Activated naive CD4-positive, alpha-beta T cell treated with anti-CD3 and anti-CD28 coated beads, Interleukin-2, amount 10 ng/mL, durations not matched to agents 7 days and 5 days (primary cell): Measurements from ENCODE around the gene KCNN1.
A peak's percentile ranks its signal among the peaks of the same experiment; 100 is the strongest.
"Not testable (repeated sequence)": the region's sequence is repeated elsewhere in the genome, so short reads cannot be mapped to it uniquely, and the experiment has no call there.

Experiments
- CTCF ChIA-PET: fragments of 350-600 bp; sonication (Branson Sonifier 250); formaldehyde crosslinking; loops from one replicate; lab custom pipeline; 2021; ENCODE audit warnings: antibody characterized with exemption; lab: Charles Lee
- DNase-seq: peaks from one replicate; pipeline ENCODE4 v3.0.0-alpha.2; 2020
- H3K27ac Mint-ChIP-seq: one replicate; pipeline ENCODE4 v1.8.0; 2021; ENCODE audit warnings: mild to moderate bottlenecking, moderate library complexity, mixed read lengths
- H3K27me3 Mint-ChIP-seq: one replicate; pipeline ENCODE4 v1.8.0; 2021; ENCODE audit warnings: mild to moderate bottlenecking, mixed read lengths
- H3K36me3 Mint-ChIP-seq: one replicate; pipeline ENCODE4 v1.8.0; 2021; ENCODE audit warnings: mixed read lengths
- H3K4me1 Mint-ChIP-seq: one replicate; pipeline ENCODE4 v1.8.0; 2021; ENCODE audit warnings: mixed read lengths
- H3K4me3 Mint-ChIP-seq: one replicate; pipeline ENCODE4 v1.8.0; 2021; ENCODE audit warnings: mild to moderate bottlenecking, moderate library complexity, mixed read lengths
- H3K9me3 Mint-ChIP-seq: one replicate; pipeline ENCODE4 v1.8.0; 2021; ENCODE audit warnings: mixed read lengths

KCNN1 gene

DNA sequence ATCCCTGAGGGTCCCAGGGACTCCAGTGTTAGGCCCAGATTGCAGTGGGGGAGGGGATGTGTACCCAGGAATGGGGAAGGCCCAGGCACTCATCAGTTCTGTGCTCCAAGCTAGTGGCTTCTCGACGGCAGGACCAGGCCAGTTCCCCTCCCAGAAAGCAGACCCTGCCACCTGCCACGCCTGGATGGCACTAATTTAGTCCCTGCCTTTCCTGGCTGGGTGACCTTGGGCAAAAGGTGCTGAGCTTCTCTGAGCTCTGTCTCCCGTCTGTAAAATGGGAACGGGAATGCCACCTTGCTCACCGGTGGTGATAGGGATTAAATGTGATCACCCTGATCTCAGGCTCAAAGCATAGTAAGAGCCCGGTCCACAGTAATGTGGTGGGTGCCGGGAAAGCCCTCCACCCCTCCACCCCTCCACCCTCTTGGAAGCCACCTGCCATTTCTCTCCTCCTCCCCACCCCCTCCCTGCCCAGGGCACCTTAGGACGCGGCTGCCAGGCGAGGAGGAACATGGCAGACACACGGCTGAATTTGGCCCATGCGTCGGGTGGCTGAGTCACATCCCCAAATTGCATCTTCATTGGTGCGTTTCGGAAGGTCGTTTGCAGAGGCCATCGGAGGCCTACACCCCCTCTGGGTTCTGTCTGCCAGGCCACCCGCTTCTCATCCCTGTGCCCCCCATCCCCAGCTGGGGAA is 2.3 kb downstream of the KCNN1 start:
- Mint-ChIP-seq H3K27ac (no peak overlapping the region), H3K4me3 (no peak overlapping the region), H3K27me3 (peaks cover 67% of the 10 kb centered on the region), H3K9me3 (no peaks in the 10 kb centered on the region), H3K36me3 (no peaks in the 10 kb centered on the region), H3K4me1 (peaks cover 4% of the 10 kb centered on the region)
- DNase-seq, result no peak
- CTCF ChIA-PET, result interaction anchor here (1.2 kb wide), 1 partner anchor 26 kb away, joined by 3 read pairs; no protein-coding TSS in a partner anchor

DNA sequence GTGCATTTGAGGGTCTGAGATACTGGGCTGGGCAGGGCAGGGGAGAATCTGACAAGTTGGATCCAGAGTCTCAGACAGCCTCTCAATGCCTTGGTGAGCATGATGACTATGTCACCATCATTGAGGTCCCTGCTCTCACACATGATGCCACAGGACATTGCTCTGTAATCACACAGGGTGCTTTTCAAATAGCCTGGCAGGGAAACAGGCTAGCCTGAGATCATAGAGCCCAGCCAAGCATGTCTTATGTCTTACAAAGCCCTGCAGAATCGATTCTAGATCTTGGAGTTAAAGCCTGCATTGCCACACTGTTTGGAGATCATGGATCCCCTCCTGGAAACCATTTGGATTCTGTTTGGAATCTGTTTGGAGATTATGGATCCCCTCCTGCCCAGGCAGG is 5.3 kb downstream of the KCNN1 start:
- no peaks in the 10 kb centered on the region for H3K4me1 Mint-ChIP-seq
- H3K36me3 Mint-ChIP-seq, result no peaks in the 10 kb centered on the region
- no peak for DNase-seq
- H3K27me3 Mint-ChIP-seq, result peaks cover 38% of the 10 kb centered on the region
- H3K9me3 Mint-ChIP-seq, result no peaks in the 10 kb centered on the region
- CTCF ChIA-PET, result no interaction called here
- H3K4me3 Mint-ChIP-seq, result no peak overlapping the region
- H3K27ac Mint-ChIP-seq, result no peak overlapping the region

DNA sequence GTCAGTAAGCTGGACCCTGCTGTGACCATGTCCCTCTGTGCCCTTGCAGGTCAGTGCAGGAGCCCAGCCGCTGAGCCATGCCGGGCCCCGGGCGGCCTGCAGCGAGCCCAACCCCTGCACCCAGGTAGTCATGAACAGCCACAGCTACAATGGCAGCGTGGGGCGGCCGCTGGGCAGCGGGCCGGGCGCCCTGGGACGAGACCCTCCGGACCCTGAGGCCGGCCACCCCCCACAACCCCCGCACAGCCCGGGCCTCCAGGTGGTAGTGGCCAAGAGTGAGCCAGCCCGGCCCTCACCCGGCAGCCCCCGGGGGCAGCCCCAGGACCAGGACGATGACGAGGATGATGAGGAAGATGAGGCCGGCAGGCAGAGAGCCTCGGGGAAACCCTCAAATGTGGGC is 6.9 kb downstream of the KCNN1 start:
- H3K4me3 Mint-ChIP-seq, result no peak overlapping the region
- CTCF ChIA-PET, result interaction anchor here (0.6 kb wide), 1 partner anchor 139 kb away, joined by 3 read pairs; no protein-coding TSS in a partner anchor
- H3K27me3 Mint-ChIP-seq, result peaks cover 24% of the 10 kb centered on the region
- no peaks in the 10 kb centered on the region for H3K36me3 Mint-ChIP-seq
- H3K9me3 Mint-ChIP-seq, result no peaks in the 10 kb centered on the region
- H3K4me1 Mint-ChIP-seq, result no peaks in the 10 kb centered on the region
- H3K27ac Mint-ChIP-seq, result no peak overlapping the region
- no peak for DNase-seq

DNA sequence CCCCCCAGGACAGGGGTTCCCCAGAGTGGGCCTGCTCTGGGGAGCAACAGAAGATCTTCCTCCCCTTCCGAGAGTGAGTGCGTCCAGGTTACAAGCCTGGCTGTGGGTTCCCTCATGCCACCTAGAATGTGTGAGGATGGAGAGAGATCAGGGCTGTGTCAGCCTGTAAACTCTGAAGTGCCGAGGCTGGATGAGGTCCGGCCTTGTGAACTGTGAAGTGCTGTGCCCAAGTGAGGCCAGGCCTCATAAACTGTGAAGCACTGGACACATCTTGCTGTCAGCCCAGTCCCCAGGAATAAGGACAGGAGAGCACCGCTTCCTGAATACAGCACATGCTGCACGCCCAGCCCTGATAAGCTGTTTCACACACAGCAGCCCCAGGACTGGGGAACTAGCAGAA is 7.6 kb downstream of the KCNN1 start:
- H3K27me3 Mint-ChIP-seq, result peaks cover 24% of the 10 kb centered on the region
- H3K4me3 Mint-ChIP-seq, result no peak overlapping the region
- no peaks in the 10 kb centered on the region for H3K36me3 Mint-ChIP-seq
- CTCF ChIA-PET, result interaction anchor here (0.6 kb wide), 1 partner anchor 16 kb away, joined by 4 read pairs; no protein-coding TSS in a partner anchor
- H3K4me1 Mint-ChIP-seq, result no peaks in the 10 kb centered on the region
- no peaks in the 10 kb centered on the region for H3K9me3 Mint-ChIP-seq
- DNase-seq, result no peak
- H3K27ac Mint-ChIP-seq, result no peak overlapping the region

DNA sequence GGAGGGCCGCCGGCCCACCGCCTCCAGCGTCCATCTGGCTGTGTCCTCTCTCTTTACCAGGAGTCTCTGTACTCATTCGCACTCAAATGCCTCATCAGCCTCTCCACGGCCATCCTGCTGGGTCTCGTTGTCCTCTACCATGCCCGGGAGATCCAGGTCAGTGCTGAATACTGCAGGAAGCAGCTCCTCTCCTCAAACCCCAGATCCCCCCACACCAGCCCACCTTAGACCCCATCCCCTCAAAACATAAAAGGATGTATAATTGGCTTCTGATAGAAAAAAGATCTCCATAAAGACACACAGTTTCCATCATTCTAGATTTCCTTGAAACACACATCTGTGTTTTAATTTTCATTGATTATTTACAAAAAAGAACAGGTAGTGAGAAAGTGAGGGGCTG is 8.1 kb downstream of the KCNN1 start:
- Mint-ChIP-seq H3K27ac (no peak overlapping the region), H3K36me3 (no peaks in the 10 kb centered on the region), H3K4me3 (no peak overlapping the region), H3K27me3 (peaks cover 24% of the 10 kb centered on the region), H3K4me1 (no peaks in the 10 kb centered on the region), H3K9me3 (no peaks in the 10 kb centered on the region)
- no peak for DNase-seq
- CTCF ChIA-PET, result interaction anchor here (0.6 to 1.4 kb wide), 2 partner anchors 16 to 21 kb away, joined by 4 to 5 read pairs; no protein-coding TSS in a partner anchor

DNA sequence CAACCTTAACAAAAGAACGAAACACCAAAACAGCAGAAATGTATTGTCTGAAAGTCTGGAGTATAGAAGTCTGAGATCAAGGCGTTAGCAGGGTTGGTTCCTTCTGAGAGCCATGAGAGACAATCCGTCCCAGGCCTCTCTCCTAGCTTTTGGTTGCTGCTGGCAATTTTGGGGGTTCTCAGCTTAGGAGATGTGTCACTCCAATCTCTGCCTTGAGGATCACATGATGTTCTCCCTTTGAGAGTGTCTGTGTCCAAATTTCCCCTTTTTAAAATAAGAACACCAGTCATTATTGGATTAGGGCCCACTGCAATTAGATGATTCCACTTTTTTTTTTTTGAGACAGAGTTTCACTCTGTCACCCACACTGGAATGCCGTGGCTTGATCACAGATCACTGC is 10.1 kb downstream of the KCNN1 start:
- Mint-ChIP-seq H3K4me1 (no peaks in the 10 kb centered on the region), H3K27me3 (peaks cover 40% of the 10 kb centered on the region), H3K27ac (no peak overlapping the region)

DNA sequence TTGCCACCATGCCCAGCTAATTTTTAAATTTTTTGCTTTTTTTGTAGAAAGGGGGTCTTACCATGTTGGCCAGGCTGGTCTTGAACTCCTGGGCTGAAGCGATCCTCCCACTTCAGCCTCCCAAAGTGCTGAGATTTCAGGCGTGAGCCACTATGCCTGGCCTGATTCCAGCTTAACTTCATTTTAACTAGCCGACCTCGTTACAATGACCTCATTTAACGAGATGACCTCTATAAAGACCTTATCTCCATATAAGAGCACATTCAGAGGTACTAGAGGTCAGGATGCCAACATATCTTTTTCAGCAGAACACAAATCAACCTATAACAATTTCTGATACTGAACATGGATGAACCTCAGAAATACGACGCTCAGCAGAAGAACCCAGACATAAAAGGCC is 10.6 kb downstream of the KCNN1 start:
- DNase-seq, result no peak
- Mint-ChIP-seq H3K27ac (no peak overlapping the region), H3K36me3 (no peaks in the 10 kb centered on the region), H3K9me3 (no peaks in the 10 kb centered on the region), H3K4me1 (no peaks in the 10 kb centered on the region), H3K4me3 (no peak overlapping the region), H3K27me3 (peaks cover 41% of the 10 kb centered on the region)
- CTCF ChIA-PET, result interaction anchor here (1.0 kb wide), 1 partner anchor 39 kb away, joined by 4 read pairs; no protein-coding TSS in a partner anchor

More for the DNA sequence above, 10.1 kb downstream of the KCNN1 start:
- DNase-seq, result no peak
- no peaks in the 10 kb centered on the region for H3K36me3 Mint-ChIP-seq
- CTCF ChIA-PET, result no interaction called here
- no peaks in the 10 kb centered on the region for H3K9me3 Mint-ChIP-seq
- H3K4me3 Mint-ChIP-seq, result no peak overlapping the region

DNA sequence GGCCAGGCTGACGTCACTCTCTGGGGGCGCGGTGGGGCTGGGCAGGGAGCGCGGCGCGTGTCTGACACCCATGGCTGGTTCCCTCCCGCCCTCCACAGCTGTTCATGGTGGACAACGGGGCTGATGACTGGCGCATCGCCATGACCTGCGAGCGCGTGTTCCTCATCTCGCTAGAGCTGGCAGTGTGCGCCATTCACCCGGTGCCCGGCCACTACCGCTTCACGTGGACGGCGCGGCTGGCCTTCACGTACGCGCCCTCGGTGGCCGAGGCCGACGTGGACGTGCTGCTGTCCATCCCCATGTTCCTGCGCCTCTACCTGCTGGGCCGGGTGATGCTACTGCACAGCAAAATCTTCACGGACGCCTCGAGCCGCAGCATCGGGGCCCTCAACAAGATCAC is 14.7 kb downstream of the KCNN1 start:
- peaks cover 47% of the 10 kb centered on the region for H3K27me3 Mint-ChIP-seq

DNA sequence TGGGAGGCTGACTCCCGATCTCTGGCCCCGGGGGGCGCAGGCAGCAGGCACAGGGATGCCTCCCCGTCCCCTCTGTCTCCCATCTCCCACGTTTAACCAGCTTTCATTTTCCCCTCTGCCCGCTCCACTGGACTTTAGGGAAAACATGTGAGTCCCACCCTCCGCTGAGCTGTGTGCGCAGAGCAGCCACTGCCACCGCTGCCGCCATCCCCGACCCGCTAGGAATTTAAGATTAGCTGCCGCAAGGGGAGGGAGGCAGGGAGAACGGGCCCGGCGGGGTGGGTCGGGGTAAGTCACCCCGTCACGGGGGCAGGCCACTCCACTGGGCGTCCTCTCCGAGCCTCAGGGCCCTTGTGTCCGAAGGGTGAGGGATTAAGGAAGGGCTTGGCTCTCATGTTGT is 15.5 kb downstream of the KCNN1 start:
- Mint-ChIP-seq H3K27ac (no peak overlapping the region), H3K9me3 (no peaks in the 10 kb centered on the region), H3K4me3 (no peak overlapping the region), H3K36me3 (no peaks in the 10 kb centered on the region), H3K4me1 (peaks cover 4% of the 10 kb centered on the region), H3K27me3 (peaks cover 51% of the 10 kb centered on the region)
- no peak for DNase-seq
- CTCF ChIA-PET, result interaction anchor here (1.2 kb wide), 1 partner anchor 44 kb away, joined by 4 read pairs; no protein-coding TSS in a partner anchor

More for the DNA sequence above, 14.7 kb downstream of the KCNN1 start:
- CTCF ChIA-PET, result no interaction called here
- Mint-ChIP-seq H3K4me3 (no peak overlapping the region), H3K4me1 (peaks cover 4% of the 10 kb centered on the region), H3K27ac (no peak overlapping the region), H3K9me3 (no peaks in the 10 kb centered on the region), H3K36me3 (no peaks in the 10 kb centered on the region)
- DNase-seq, result no peak

DNA sequence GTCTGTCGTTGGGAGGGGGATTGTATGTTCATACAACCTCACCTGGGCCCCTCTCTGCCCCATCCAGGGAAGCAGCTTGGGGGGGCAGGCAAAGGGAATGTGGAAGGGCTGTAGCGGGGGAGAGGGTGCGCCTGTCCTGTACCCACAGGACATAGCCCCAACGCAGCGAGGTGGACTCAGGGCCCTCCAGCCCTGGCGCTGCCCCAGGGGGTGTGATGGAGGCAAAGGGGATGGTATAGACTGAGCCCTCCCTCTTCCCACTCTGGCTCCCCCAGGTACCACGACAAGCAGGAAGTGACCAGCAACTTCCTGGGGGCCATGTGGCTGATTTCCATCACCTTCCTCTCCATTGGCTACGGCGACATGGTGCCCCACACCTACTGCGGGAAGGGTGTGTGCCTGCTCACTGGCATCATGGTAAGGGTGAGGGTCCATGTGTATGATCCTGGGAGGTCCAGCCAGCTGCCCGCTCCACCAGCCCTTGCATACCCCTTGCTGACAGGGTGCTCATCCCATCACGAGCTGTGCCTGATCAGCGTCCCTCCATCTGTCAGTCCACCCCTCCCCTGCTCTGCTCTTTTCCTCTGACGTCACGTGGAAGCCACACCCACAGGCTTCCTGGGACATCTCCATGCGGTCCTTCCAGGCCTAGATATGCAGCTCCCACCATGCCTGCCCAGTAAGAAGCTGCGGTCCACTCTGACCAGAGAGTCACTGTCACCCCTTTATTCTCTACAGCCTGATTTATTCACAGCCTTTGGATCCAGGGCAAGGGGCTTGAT is 18.3 kb downstream of the KCNN1 start:
- Mint-ChIP-seq H3K4me1 (peaks cover 4% of the 10 kb centered on the region), H3K27me3 (peaks cover 41% of the 10 kb centered on the region), H3K4me3 (no peak overlapping the region), H3K9me3 (no peaks in the 10 kb centered on the region), H3K36me3 (no peaks in the 10 kb centered on the region), H3K27ac (peak overlapping the region; percentile 42)
- CTCF ChIA-PET, result interaction anchor here (1.3 kb wide), 1 partner anchor 10 kb away, joined by 4 read pairs; no protein-coding TSS in a partner anchor
- no peak for DNase-seq

DNA sequence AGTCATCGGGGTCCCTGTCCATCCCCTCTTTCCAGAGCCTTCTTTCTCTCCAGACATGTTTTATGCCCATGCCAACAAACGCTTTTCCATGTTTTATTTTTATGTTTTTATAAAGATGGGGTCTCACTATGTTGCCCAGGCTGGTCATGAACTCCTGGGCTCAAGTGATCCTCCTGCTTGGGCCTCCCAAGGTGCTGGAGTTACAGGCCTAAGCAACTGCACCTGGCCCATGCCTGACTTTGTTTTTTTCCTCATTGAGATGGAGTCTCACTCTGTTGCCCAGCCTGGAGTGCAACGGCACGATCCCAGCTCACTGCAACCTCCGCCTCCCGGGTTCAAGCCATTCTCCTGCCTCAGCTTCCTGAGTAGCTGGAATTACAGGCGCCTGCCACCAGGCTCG is 19.7 kb downstream of the KCNN1 start:
- CTCF ChIA-PET, H3K4me1 Mint-ChIP-seq, H3K4me3 Mint-ChIP-seq, H3K9me3 Mint-ChIP-seq, DNase-seq, H3K36me3 Mint-ChIP-seq, H3K27ac Mint-ChIP-seq: not testable (repeated sequence)
- H3K27me3 Mint-ChIP-seq, result peaks cover 27% of the 10 kb centered on the region

DNA sequence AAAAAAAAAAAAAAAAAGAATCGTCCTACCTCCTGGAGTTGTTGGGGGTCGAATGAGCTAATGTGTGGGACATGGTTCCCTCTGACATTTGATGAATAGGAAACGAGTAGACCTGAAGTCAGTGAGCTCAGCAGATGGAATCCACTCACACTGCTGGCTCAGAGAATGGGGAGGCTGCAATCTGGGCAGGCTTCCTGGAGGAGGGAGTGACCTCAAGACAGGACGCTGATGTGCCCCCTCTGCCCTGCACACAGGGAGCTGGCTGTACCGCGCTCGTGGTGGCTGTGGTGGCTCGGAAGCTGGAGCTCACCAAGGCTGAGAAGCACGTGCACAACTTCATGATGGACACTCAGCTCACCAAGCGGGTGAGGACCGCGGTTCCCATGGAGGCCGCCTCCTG is 21.3 kb downstream of the KCNN1 start:
- H3K27me3 Mint-ChIP-seq, result peaks cover 22% of the 10 kb centered on the region
- CTCF ChIA-PET, result interaction anchor here (1.2 kb wide), 2 partner anchors 9 to 50 kb away, joined by 3 to 4 read pairs; no protein-coding TSS in a partner anchor
- H3K36me3 Mint-ChIP-seq, result no peaks in the 10 kb centered on the region
- H3K4me3 Mint-ChIP-seq, result no peak overlapping the region
- H3K9me3 Mint-ChIP-seq, result no peaks in the 10 kb centered on the region
- H3K4me1 Mint-ChIP-seq, result peaks cover 4% of the 10 kb centered on the region
- H3K27ac Mint-ChIP-seq, result no peak overlapping the region
- no peak for DNase-seq

DNA sequence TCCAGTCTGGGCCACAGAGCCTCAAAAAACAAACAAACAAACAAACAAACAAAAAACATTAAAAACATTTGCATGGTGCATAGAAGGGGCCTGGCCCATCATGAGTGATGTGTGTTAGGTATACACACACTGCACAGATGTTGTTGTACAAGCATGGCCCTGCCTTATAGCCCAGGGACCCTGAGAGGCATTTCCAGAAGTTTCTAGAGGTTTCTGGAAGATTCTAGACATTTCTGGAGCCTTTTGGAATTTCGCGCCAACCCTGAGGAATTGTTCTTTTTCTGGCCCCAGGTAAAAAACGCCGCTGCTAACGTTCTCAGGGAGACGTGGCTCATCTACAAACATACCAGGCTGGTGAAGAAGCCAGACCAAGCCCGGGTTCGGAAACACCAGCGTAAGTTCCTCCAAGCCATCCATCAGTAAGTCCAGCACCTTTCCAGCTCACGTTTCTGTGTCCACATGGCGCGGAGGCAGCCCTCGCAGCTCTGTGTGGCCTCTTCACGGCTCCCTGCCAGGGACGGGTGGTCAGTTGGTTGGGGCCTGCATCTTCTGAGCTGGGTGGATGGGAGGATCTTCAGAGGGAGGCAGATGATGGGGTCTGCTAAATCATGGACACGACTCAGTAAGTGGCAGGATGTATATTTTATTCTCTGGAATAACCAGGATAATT is 22.7 kb downstream of the KCNN1 start:
- H3K36me3 Mint-ChIP-seq, result no peaks in the 10 kb centered on the region
- no peak for DNase-seq
- H3K4me1 Mint-ChIP-seq, result peaks cover 4% of the 10 kb centered on the region
- no peaks in the 10 kb centered on the region for H3K9me3 Mint-ChIP-seq
- peaks cover 24% of the 10 kb centered on the region for H3K27me3 Mint-ChIP-seq
- no peak overlapping the region for H3K27ac Mint-ChIP-seq
- CTCF ChIA-PET, result no interaction called here
- H3K4me3 Mint-ChIP-seq, result no peak overlapping the region
